ENCODE results near the gene ELFN2.

DNA sequence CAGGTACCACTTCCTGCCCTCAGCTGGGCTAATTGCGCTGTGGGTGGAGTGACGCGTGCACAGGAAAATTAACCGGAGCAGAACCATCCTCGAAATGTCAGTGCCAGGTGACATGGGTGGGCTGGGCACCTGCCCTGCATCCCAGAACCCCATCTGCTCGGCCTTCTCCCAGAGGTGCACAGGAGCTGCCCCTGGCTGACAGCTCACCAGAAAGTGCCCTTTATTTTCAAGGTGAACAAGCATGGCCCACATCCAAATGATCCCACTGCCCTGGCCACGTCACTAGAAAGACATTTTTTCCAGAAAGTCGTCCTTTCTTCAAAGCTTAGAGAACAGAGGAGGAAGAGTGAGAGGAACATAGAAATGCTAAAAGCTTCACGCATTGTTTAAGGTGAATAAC lies 4.1 kb upstream of the ELFN2 start:
- TF ChIP-seq RAD51 (IDR thresholded peaks at IDR 0.05; ENCODE audit: borderline replicate concordance) (no peak), POLR2A (IDR thresholded peaks at IDR 0.05; ENCODE audit: insufficient read depth in 1 of 2, low read depth in 2 of 2, low read length in 2 of 2) (no peak), SRSF9 (IDR thresholded peaks at IDR 0.05; ENCODE audit: borderline replicate concordance, insufficient read depth, low read depth, low read length, poor library complexity, severe bottlenecking) (no peak), MXI1 (IDR thresholded peaks at IDR 0.05; ENCODE audit: borderline replicate concordance, low read depth, low read length) (no peak), ZSCAN29 (CRISPR knock-in tag; conservative IDR thresholded peaks at IDR 0.05) (no peak), EZH2 (conservative IDR thresholded peaks at IDR 0.05; ENCODE audit: low read depth, low read length) (no peak), ZZZ3 (CRISPR knock-in tag; IDR thresholded peaks at IDR 0.05; ENCODE audit: borderline replicate concordance) (no peak), FOXP1 (IDR thresholded peaks at IDR 0.05) (no peak), FOXP1 (CRISPR knock-in tag; IDR thresholded peaks at IDR 0.05) (no peak)
- TF ChIP-seq, protein P1, sequence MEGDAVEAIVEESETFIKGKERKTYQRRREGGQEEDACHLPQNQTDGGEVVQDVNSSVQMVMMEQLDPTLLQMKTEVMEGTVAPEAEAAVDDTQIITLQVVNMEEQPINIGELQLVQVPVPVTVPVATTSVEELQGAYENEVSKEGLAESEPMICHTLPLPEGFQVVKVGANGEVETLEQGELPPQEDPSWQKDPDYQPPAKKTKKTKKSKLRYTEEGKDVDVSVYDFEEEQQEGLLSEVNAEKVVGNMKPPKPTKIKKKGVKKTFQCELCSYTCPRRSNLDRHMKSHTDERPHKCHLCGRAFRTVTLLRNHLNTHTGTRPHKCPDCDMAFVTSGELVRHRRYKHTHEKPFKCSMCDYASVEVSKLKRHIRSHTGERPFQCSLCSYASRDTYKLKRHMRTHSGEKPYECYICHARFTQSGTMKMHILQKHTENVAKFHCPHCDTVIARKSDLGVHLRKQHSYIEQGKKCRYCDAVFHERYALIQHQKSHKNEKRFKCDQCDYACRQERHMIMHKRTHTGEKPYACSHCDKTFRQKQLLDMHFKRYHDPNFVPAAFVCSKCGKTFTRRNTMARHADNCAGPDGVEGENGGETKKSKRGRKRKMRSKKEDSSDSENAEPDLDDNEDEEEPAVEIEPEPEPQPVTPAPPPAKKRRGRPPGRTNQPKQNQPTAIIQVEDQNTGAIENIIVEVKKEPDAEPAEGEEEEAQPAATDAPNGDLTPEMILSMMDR (CRISPR knock-in tag; IDR thresholded peaks at IDR 0.05) = no peak
- TF ChIP-seq, protein P2, sequence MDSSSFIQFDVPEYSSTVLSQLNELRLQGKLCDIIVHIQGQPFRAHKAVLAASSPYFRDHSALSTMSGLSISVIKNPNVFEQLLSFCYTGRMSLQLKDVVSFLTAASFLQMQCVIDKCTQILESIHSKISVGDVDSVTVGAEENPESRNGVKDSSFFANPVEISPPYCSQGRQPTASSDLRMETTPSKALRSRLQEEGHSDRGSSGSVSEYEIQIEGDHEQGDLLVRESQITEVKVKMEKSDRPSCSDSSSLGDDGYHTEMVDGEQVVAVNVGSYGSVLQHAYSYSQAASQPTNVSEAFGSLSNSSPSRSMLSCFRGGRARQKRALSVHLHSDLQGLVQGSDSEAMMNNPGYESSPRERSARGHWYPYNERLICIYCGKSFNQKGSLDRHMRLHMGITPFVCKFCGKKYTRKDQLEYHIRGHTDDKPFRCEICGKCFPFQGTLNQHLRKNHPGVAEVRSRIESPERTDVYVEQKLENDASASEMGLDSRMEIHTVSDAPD (CRISPR knock-in tag; IDR thresholded peaks at IDR 0.05) = no peak

Measured in HepG2 (cell line).